HFFc6 (cell line): ENCODE results near the gene FAM187B. TPM values are rescaled to one million over a fixed set of nuclear protein-coding genes. Genes with fewer than 3 reads are reported as not detected.
A peak's percentile ranks its signal among the peaks of the same experiment; 100 is the strongest.

Experiments used
- DNase-seq: peaks from one replicate; pipeline ENCODE4 v3.0.0-alpha.2; 2018
- H3K27ac Mint-ChIP-seq: 2 replicates; pipeline ENCODE4 v1.8.0; 2020; ENCODE audit warnings: mild to moderate bottlenecking, mixed read lengths
- H3K27me3 Mint-ChIP-seq: 2 replicates; pipeline ENCODE4 v1.8.0; 2021; ENCODE audit warnings: mild to moderate bottlenecking, moderate library complexity, mixed read lengths; ENCODE audit not compliant: insufficient read depth
- H3K36me3 Mint-ChIP-seq: 2 replicates; pipeline ENCODE4 v1.8.0; 2021; ENCODE audit warnings: low read depth, mixed read lengths
- H3K4me1 Mint-ChIP-seq: 2 replicates; pipeline ENCODE4 v1.8.0; 2020; ENCODE audit warnings: low read depth, mixed read lengths
- H3K4me3 Mint-ChIP-seq: 2 replicates; pipeline ENCODE4 v1.8.0; 2020; ENCODE audit warnings: mild to moderate bottlenecking, moderate library complexity, mixed read lengths
- H3K9me3 Mint-ChIP-seq: 2 replicates; pipeline ENCODE4 v1.8.0; 2020; ENCODE audit warnings: mild to moderate bottlenecking, mixed read lengths
- total RNA-seq, 6 experiments: library from RNA; stranded (reverse); fragmentation: NEBNext Ultra II Directional; extraction: Animal tissue kit (Norgen Biotek cat#: 25700); gene quantifications; 2 replicates in 1 of 6; 3 replicates in 5 of 6; pipeline ENCODE4 v1.2.3, GENCODE V29; 2021
- TF ChIP-seq, protein P1 (sequence below): fragments of 200-600 bp; sonication (generic); IDR thresholded peaks from 2 replicates; pipeline ENCODE4 v1.5.0; 2021; ENCODE audit warnings: antibody characterized with exemption, mild to moderate bottlenecking

Gene FAM187B
- total RNA-seq, 6 experiments from 2014 or later, result not detected

DNA sequence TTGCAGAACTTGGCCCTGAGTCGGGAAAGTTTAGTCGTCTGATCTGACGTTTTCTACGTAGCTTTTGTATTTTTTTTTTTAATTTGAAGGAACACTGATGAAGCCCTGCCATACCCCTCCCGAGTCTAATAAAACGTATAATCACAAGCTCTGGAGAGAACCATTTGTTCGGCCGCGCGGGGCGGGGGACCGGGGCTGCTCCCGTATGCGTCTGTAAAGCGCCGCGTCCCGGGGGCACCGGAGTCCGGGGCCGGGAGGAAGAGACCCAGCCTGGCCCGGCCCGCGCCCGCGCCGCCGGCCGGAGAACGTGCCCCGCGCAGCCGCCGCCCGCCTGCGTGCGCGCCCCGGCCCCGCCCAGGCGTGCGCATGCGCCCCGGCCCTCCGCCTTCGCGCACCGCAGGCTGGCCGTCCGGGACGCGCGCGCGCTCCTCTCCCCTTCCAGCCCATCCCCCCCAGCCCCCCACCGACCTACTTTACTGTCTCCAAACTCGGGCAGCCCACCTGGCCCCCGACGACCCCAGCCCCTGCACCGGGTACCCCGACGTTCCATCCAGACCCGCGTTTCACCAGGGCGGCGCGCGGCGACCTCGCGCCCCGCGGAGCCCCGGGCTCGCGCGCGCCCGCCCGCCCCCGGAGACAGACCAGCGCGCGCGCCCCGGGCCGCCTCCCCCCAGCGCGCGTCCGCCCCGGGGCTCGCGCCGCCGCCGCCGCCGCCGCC, 39.4 kb upstream of the FAM187B start:
- TF ChIP-seq, protein P1, sequence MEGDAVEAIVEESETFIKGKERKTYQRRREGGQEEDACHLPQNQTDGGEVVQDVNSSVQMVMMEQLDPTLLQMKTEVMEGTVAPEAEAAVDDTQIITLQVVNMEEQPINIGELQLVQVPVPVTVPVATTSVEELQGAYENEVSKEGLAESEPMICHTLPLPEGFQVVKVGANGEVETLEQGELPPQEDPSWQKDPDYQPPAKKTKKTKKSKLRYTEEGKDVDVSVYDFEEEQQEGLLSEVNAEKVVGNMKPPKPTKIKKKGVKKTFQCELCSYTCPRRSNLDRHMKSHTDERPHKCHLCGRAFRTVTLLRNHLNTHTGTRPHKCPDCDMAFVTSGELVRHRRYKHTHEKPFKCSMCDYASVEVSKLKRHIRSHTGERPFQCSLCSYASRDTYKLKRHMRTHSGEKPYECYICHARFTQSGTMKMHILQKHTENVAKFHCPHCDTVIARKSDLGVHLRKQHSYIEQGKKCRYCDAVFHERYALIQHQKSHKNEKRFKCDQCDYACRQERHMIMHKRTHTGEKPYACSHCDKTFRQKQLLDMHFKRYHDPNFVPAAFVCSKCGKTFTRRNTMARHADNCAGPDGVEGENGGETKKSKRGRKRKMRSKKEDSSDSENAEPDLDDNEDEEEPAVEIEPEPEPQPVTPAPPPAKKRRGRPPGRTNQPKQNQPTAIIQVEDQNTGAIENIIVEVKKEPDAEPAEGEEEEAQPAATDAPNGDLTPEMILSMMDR, result no peak
- Mint-ChIP-seq H3K4me3 (peak overlapping the region; percentile 97), H3K9me3 (no peaks in the 10 kb centered on the region), H3K36me3 (peaks cover 4% of the 10 kb centered on the region; the same call in 1 of the 2 replicates), H3K27me3 (peaks cover 7% of the 10 kb centered on the region), H3K4me1 (peaks cover 12% of the 10 kb centered on the region), H3K27ac (peak overlapping the region; percentile 95)
- DNase-seq, result peak; percentile 15

DNA sequence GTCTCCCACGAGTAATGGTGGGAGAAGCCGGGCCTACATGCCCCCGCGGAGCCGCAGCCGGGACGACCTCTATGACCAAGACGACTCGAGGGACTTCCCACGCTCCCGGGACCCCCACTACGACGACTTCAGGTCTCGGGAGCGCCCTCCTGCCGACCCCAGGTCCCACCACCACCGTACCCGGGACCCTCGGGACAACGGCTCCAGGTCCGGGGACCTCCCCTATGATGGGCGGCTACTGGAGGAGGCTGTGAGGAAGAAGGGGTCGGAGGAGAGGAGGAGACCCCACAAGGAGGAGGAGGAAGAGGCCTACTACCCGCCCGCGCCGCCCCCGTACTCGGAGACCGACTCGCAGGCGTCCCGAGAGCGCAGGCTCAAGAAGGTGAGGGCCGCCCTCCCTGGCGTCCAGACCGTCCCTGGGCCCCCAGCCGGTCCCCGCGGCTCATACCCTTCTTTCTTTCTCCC, 38.8 kb upstream of the FAM187B start:
- peaks cover 7% of the 10 kb centered on the region for H3K27me3 Mint-ChIP-seq
- H3K27ac Mint-ChIP-seq, result peak overlapping the region; percentile 95
- peaks cover 4% of the 10 kb centered on the region; the same call in 1 of the 2 replicates for H3K36me3 Mint-ChIP-seq
- TF ChIP-seq, protein P1, result no peak
- H3K4me3 Mint-ChIP-seq, result peak overlapping the region; percentile 97
- no peaks in the 10 kb centered on the region for H3K9me3 Mint-ChIP-seq
- DNase-seq, result no peak
- H3K4me1 Mint-ChIP-seq, result peaks cover 12% of the 10 kb centered on the region

DNA sequence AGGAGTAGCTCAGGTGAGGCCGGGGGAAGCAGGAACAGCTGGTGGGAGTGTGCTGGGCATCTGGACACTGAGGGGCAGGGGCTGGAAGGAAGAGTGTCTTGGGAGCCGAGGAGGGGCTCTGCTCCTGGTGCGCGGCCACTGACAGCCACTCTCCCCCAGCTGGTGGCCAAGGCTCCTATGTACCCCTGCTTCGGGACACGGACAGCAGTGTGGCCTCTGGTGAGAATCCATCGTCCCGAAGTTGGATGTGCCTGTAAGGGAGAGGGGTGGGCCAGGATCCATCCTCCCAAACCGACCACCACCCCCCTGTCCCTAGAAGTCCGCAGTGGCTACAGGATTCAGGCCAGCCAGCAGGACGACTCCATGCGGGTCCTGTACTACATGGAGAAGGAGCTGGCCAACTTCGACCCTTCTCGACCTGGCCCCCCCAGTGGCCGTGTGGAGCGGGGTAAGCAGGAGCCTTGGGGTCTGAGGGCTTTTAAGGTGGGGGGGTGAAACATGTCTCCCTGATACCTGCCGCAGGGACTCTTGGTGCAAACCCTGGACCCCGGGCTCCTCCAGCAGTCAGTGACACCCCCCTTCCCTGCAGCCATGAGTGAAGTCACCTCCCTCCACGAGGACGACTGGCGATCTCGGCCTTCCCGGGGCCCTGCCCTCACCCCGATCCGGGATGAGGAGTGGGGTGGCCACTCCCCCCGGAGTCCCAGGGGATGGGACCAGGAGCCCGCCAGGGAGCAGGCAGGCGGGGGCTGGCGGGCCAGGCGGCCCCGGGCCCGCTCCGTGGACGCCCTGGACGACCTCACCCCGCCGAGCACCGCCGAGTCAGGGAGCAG, 38.2 kb upstream of the FAM187B start:
- no peak for DNase-seq
- H3K36me3 Mint-ChIP-seq, result peaks cover 4% of the 10 kb centered on the region; the same call in 1 of the 2 replicates
- H3K9me3 Mint-ChIP-seq, result no peaks in the 10 kb centered on the region
- H3K27ac Mint-ChIP-seq, result peak overlapping the region; percentile 95; the same call in 1 of the 2 replicates
- TF ChIP-seq, protein P1, result no peak
- peaks cover 10% of the 10 kb centered on the region for H3K27me3 Mint-ChIP-seq
- peak overlapping the region; percentile 97 for H3K4me3 Mint-ChIP-seq
- H3K4me1 Mint-ChIP-seq, result peaks cover 12% of the 10 kb centered on the region

DNA sequence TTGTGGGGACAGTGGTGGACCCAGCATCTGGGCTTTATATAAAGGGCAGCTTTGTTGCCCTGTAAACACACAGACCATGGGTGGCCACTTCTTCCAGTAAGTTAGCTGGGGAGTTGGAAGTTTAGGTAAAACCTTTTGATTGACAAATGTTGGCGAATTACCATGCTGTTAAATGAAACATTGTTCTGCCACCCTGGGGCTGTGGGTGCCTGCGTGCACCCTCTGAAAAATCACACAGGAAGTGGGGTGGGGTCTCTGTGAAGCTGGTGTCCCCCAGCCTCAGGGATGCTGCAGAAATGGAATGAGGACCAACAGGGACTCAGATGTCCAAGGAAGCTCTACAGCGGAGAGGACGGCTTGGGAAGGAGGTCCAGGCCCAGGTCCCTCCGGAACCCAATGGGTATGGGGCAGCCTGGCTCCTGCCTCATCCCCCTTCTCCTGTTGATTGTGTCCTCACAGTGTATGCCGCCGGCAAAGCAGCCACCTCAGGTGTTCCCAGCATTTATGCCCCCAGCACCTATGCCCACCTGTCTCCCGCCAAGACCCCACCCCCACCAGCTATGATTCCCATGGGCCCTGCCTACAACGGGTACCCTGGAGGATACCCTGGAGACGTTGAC, 37.5 kb upstream of the FAM187B start:
- Mint-ChIP-seq H3K27me3 (peaks cover 10% of the 10 kb centered on the region), H3K36me3 (peaks cover 3% of the 10 kb centered on the region; the same call in 1 of the 2 replicates), H3K4me3 (peak overlapping the region; percentile 28; the same call in 1 of the 2 replicates), H3K27ac (peak overlapping the region; percentile 40; the same call in 1 of the 2 replicates), H3K9me3 (no peaks in the 10 kb centered on the region), H3K4me1 (peaks cover 12% of the 10 kb centered on the region)
- TF ChIP-seq, protein P1, result no peak
- no peak for DNase-seq
